K562 (cell line): Measurements from ENCODE around the gene EFR3B.

Experiments used
- EP300 ChIP-seq: IDR thresholded peaks from 2 replicates; pipeline ENCODE4 v1.6.1; 2012; ENCODE audit warnings: low read length, improper control_type of control experiment
- FOXP1 ChIP-seq: sonication (generic); formaldehyde crosslinking; IDR thresholded peaks from 2 replicates; pipeline ENCODE4 v1.8.0; 2022; ENCODE audit warnings: mild to moderate bottlenecking, missing genetic modification reagents
- HIVEP1 ChIP-seq: fragments of 250-450 bp; sonication (Bioruptor Pico); IDR thresholded peaks from 2 replicates; pipeline ENCODE4 v1.4.0; 2020; ENCODE audit warnings: mild to moderate bottlenecking
- MXI1 ChIP-seq: IDR thresholded peaks from 2 replicates; pipeline ENCODE4 v1.6.1; 2011; ENCODE audit warnings: low read depth, mild to moderate bottlenecking, improper control_type of control experiment, low read length
- MYNN ChIP-seq, 2 experiments: sonication (generic); formaldehyde crosslinking in 1 of 2; IDR thresholded peaks; 2 replicates each; pipeline versions ENCODE4 v1.5.0 to v1.6.1; 2016 to 2020; ENCODE audit warnings: antibody characterized with exemption in 1 of 2, missing genetic modification reagents in 1 of 2
- NEUROD1 ChIP-seq: fragments of 150-350 bp; IDR thresholded peaks from 2 replicates; pipeline ENCODE4 v1.6.1; 2014; ENCODE audit warnings: borderline replicate concordance, low read length, low read depth; ENCODE audit not compliant: partially characterized antibody
- NONO ChIP-seq, 2 experiments: fragments of 200-400 bp in 1 of 2; fragments of 450-650 bp in 1 of 2; formaldehyde crosslinking in 1 of 2; IDR thresholded peaks; 2 replicates each; pipeline ENCODE4 v1.6.1; 2017; ENCODE audit warnings: low read depth in 2 of 2, mild to moderate bottlenecking in 2 of 2, moderate library complexity in 2 of 2, low read length in 1 of 2
- PYGO2 ChIP-seq: fragments of 450-650 bp; IDR thresholded peaks from 2 replicates; pipeline ENCODE4 v1.6.1; 2016; ENCODE audit warnings: mild to moderate bottlenecking, missing genetic modification characterization, moderate library complexity, missing compliant biosample characterization
- SIX5 ChIP-seq, 2 experiments: IDR thresholded peaks; 2 replicates each; pipeline ENCODE4 v1.6.1; 2011; ENCODE audit warnings: low read length in 2 of 2, borderline replicate concordance in 1 of 2, low read depth in 1 of 2, mild to moderate bottlenecking in 1 of 2, moderate library complexity in 1 of 2; ENCODE audit not compliant: insufficient read depth in 1 of 2
- ZFP1 ChIP-seq: fragments of 450-650 bp; formaldehyde crosslinking; IDR thresholded peaks from 2 replicates; pipeline ENCODE4 v1.4.0; 2020; ENCODE audit warnings: mild to moderate bottlenecking, mixed read lengths
- TF ChIP-seq, protein P1 (sequence below), 3 experiments: IDR thresholded peaks in 2 of 3; conservative IDR thresholded peaks in 1 of 3; 2 replicates each; pipeline ENCODE4 v1.5.1; 2011 to 2012; ENCODE audit warnings: low read length in 3 of 3, mild to moderate bottlenecking in 3 of 3, control low read depth in 2 of 3, improper control_type of control experiment in 1 of 3, inconsistent platforms in 1 of 3, low read depth in 1 of 3, mixed read lengths in 1 of 3, moderate library complexity in 1 of 3; ENCODE audit not compliant: insufficient read depth in 2 of 3

DNA sequence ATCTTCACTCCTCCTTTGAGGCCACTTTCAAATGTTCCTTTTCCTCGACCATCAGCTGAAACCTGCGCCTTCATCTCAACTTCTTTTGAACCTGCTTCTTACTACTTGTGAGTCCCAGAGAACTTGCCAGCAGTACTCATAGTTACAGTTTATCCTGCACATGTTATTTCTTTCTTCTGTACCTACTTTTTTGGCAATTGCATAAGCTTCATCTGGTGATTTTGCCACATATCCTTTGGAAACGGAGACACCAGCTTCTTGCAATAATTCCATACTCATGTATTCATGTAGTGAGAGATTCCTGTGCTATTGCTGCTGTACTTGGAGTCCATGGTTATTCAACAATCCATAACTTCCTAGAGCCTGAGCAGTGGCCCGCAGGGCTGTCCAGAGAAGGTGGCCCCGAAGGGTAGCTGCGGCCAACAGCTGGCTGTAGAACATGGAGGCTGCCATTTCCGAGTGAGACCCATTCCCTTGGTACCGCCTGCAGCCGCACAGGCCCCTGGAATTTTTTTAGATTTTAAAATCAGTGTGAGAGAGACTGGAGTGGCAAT lies 39.4 kb downstream of the EFR3B start:
- TF ChIP-seq EP300, result no peak
- TF ChIP-seq, protein P1, sequence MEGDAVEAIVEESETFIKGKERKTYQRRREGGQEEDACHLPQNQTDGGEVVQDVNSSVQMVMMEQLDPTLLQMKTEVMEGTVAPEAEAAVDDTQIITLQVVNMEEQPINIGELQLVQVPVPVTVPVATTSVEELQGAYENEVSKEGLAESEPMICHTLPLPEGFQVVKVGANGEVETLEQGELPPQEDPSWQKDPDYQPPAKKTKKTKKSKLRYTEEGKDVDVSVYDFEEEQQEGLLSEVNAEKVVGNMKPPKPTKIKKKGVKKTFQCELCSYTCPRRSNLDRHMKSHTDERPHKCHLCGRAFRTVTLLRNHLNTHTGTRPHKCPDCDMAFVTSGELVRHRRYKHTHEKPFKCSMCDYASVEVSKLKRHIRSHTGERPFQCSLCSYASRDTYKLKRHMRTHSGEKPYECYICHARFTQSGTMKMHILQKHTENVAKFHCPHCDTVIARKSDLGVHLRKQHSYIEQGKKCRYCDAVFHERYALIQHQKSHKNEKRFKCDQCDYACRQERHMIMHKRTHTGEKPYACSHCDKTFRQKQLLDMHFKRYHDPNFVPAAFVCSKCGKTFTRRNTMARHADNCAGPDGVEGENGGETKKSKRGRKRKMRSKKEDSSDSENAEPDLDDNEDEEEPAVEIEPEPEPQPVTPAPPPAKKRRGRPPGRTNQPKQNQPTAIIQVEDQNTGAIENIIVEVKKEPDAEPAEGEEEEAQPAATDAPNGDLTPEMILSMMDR (IDR thresholded peaks at IDR 0.05 in 2 of 3, conservative IDR thresholded peaks at IDR 0.05 in 1 of 3; ENCODE audit: insufficient read depth in 2 of 3, low read depth in 1 of 3, low read length in 3 of 3), result no peak
- no peak for TF ChIP-seq FOXP1 (CRISPR knock-in tag)
- TF ChIP-seq MYNN (IDR thresholded peaks at IDR 0.05), result no peak
- TF ChIP-seq MYNN (CRISPR knock-in tag; IDR thresholded peaks at IDR 0.05), result no peak
- TF ChIP-seq PYGO2 (tag), result no peak
- TF ChIP-seq SIX5 (IDR thresholded peaks at IDR 0.05; ENCODE audit: borderline replicate concordance in 1 of 2, insufficient read depth in 1 of 2, low read depth in 1 of 2, low read length in 2 of 2), result no peak
- TF ChIP-seq ZFP1 (CRISPR knock-in tag), result no peak
- no peak for TF ChIP-seq MXI1
- no peak for TF ChIP-seq HIVEP1 (CRISPR knock-in tag)
- no peak for TF ChIP-seq NONO (IDR thresholded peaks at IDR 0.05; ENCODE audit: low read depth in 2 of 2, low read length in 1 of 2)
- TF ChIP-seq NEUROD1, result no peak
